ENCODE results near the gene DR1.

Gene DR1

GRCh38 chr1:93353286-93353685, 7.6 kb downstream of the DR1 start:
- peak; percentile 23 for DNase-seq (ENCODE audit: low read depth, low spot score)
- in situ Hi-C loops (cut with HindIII; ENCODE audit: low sequenced_read_pairs) = no loop called here
- no peak overlapping the region for H3K4me3 ChIP-seq (ENCODE audit: low read depth, low read length)
- TF ChIP-seq, protein P1, sequence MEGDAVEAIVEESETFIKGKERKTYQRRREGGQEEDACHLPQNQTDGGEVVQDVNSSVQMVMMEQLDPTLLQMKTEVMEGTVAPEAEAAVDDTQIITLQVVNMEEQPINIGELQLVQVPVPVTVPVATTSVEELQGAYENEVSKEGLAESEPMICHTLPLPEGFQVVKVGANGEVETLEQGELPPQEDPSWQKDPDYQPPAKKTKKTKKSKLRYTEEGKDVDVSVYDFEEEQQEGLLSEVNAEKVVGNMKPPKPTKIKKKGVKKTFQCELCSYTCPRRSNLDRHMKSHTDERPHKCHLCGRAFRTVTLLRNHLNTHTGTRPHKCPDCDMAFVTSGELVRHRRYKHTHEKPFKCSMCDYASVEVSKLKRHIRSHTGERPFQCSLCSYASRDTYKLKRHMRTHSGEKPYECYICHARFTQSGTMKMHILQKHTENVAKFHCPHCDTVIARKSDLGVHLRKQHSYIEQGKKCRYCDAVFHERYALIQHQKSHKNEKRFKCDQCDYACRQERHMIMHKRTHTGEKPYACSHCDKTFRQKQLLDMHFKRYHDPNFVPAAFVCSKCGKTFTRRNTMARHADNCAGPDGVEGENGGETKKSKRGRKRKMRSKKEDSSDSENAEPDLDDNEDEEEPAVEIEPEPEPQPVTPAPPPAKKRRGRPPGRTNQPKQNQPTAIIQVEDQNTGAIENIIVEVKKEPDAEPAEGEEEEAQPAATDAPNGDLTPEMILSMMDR (IDR thresholded peaks at IDR 0.05; ENCODE audit: low read depth, low read length) = no peak

DNA sequence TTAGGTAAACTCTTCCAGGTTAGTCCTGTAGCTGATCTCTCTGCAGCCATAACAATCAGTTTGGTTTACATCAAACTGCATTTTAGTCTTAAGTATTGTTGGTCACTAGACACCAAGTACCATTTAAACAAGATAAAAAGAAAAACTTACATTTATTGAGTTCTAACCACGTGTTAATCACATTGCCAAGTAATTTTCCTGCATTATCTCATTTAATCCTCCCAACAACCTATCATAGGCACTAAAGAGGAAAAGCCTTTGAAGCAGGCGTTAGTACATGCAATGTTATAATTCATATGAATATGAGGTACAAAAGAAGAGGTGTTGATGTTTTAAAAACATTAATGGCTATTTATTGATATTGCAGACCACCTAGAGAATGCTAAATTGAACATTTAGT, 9.0 kb downstream of the DR1 start:
- no peak for DNase-seq (ENCODE audit: low read depth, low spot score)
- TF ChIP-seq, protein P1 (IDR thresholded peaks at IDR 0.05; ENCODE audit: low read depth, low read length) = no peak
- no peak overlapping the region for H3K4me3 ChIP-seq (ENCODE audit: low read depth, low read length)
- in situ Hi-C loops (cut with HindIII; ENCODE audit: low sequenced_read_pairs) = no loop called here

GRCh38 chr1:93357242-93357641, 11.5 kb downstream of the DR1 start:
- no peak overlapping the region for H3K4me3 ChIP-seq (ENCODE audit: low read depth, low read length)
- DNase-seq (ENCODE audit: low read depth, low spot score) = no peak
- TF ChIP-seq, protein P1 (IDR thresholded peaks at IDR 0.05; ENCODE audit: low read depth, low read length) = no peak
- in situ Hi-C loops (cut with HindIII; ENCODE audit: low sequenced_read_pairs) = no loop called here

- no peak for DNase-seq (ENCODE audit: low read depth, low spot score)
- no peak overlapping the region for H3K4me3 ChIP-seq (ENCODE audit: low read depth, low read length)
Measured at GRCh38 chr1:93358293-93358692, 12.6 kb downstream of the DR1 start.

GRCh38 chr1:93360111-93360510, 14.4 kb downstream of the DR1 start:
- in situ Hi-C loops (cut with HindIII; ENCODE audit: low sequenced_read_pairs) = no loop called here
- no peak for DNase-seq (ENCODE audit: low read depth, low spot score)
- H3K4me3 ChIP-seq (ENCODE audit: low read depth, low read length) = no peak overlapping the region
- TF ChIP-seq, protein P1 (IDR thresholded peaks at IDR 0.05; ENCODE audit: low read depth, low read length) = no peak

More at GRCh38 chr1:93358293-93358692, 12.6 kb downstream of the DR1 start:
- in situ Hi-C loops (cut with HindIII; ENCODE audit: low sequenced_read_pairs) = no loop called here
- TF ChIP-seq, protein P1 (IDR thresholded peaks at IDR 0.05; ENCODE audit: low read depth, low read length) = no peak

DNA sequence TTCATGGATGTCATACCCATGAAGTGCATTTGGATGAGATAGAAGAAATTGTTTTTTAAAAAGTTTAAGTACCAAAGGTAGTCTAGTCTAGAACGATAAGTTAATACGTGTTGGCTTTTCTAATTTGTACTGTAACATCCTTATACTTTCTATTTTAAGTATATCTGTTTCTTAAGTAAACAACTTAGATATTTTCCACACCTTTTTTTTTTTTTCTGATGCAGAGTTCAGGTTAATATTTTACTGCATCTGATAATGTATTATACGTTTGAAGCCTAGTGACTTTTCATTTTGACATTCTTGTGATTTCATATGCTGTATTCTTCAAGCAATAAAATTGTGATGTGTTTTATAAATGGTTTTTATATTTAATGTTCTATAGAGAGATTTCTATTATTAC, 16.5 kb downstream of the DR1 start:
- no peak overlapping the region for H3K4me3 ChIP-seq (ENCODE audit: low read depth, low read length)
- in situ Hi-C loops (cut with HindIII; ENCODE audit: low sequenced_read_pairs) = no loop called here
- DNase-seq (ENCODE audit: low read depth, low spot score) = no peak
- TF ChIP-seq, protein P1 (IDR thresholded peaks at IDR 0.05; ENCODE audit: low read depth, low read length) = no peak

- DNase-seq (ENCODE audit: low read depth, low spot score) = no peak
- in situ Hi-C loops (cut with HindIII; ENCODE audit: low sequenced_read_pairs) = no loop called here
- TF ChIP-seq, protein P1 (IDR thresholded peaks at IDR 0.05; ENCODE audit: low read depth, low read length) = no peak
- no peak overlapping the region for H3K4me3 ChIP-seq (ENCODE audit: low read depth, low read length)
Measured at GRCh38 chr1:93365813-93366212, 20.1 kb downstream of the DR1 start.

All from astrocyte of the spinal cord (primary cell).